Neural cell (in vitro differentiated cells): ENCODE results near the gene LRP8. TPM values are rescaled to one million over a fixed set of nuclear protein-coding genes. Genes with fewer than 3 reads are reported as not detected.

ENCODE experiments used
- H2AFZ ChIP-seq: fragments of 200-600, 300-800 bp; sonication (generic), shearing (Covaris generic); 2 replicates; pipeline ENCODE4 v1.6.0; 2014; ENCODE audit warnings: low read depth, mild to moderate bottlenecking, antibody characterized with exemption, low read length, moderate library complexity
- H3F3A ChIP-seq: fragments of 200-600 bp; shearing (Covaris generic); 2 replicates; pipeline ENCODE4 v1.6.1; 2016; ENCODE audit warnings: mild to moderate bottlenecking, moderate library complexity, mixed read lengths, antibody characterized with exemption, low read length; ENCODE audit not compliant: insufficient read depth, poor library complexity, severe bottlenecking
- H3K27ac ChIP-seq: fragments of 200-600, 300-800 bp; sonication (generic), shearing (Covaris generic); 2 replicates; pipeline ENCODE4 v1.5.1; 2014; ENCODE audit warnings: mild to moderate bottlenecking, low read length, moderate library complexity
- H3K27me3 ChIP-seq: fragments of 300-800, 200-600 bp; sonication (generic), shearing (Covaris generic); 2 replicates; pipeline ENCODE4 v1.6.0; 2014; ENCODE audit warnings: mild to moderate bottlenecking, low read depth, low read length, moderate library complexity; ENCODE audit not compliant: insufficient read depth
- H3K36me3 ChIP-seq: fragments of 300-800, 200-600 bp; sonication (generic), shearing (Covaris generic); 2 replicates; pipeline ENCODE4 v1.5.1; 2014; ENCODE audit warnings: mild to moderate bottlenecking, antibody characterized with exemption, low read length, moderate library complexity; ENCODE audit not compliant: insufficient read depth
- H3K4me2 ChIP-seq: fragments of 300-800, 200-600 bp; sonication (generic), shearing (Covaris generic); 2 replicates; pipeline ENCODE4 v1.6.0; 2014; ENCODE audit warnings: mild to moderate bottlenecking, low read length
- H3K4me3 ChIP-seq: fragments of 300-800, 200-600 bp; sonication (generic), shearing (Covaris generic); 2 replicates; pipeline ENCODE4 v1.5.1; 2014; ENCODE audit warnings: mild to moderate bottlenecking, low read length, moderate library complexity
- H3K79me2 ChIP-seq: fragments of 200-600 bp; shearing (Covaris generic); replicated peaks from 2 replicates; pipeline ENCODE4 v1.6.0; 2014; ENCODE audit warnings: mild to moderate bottlenecking, low read length, moderate library complexity; ENCODE audit not compliant: insufficient read depth
- H3K9ac ChIP-seq: fragments of 300-800, 200-600 bp; sonication (generic), shearing (Covaris generic); 2 replicates; pipeline ENCODE4 v1.6.1; 2016; ENCODE audit warnings: mild to moderate bottlenecking, low read length, mixed read lengths
- H3K9me2 ChIP-seq: fragments of 200-600 bp; shearing (Covaris generic); 2 replicates; pipeline ENCODE4 v1.6.1; 2016; ENCODE audit warnings: mild to moderate bottlenecking, low read length, mixed read lengths; ENCODE audit not compliant: insufficient read depth
- H3K9me3 ChIP-seq: fragments of 200-600, 300-800 bp; sonication (generic), shearing (Covaris generic); 2 replicates; pipeline ENCODE4 v1.6.1; 2016; ENCODE audit warnings: mild to moderate bottlenecking, mixed run types, low read length, moderate library complexity, mixed read lengths
- H4K20me1 ChIP-seq: fragments of 200-600 bp; shearing (Covaris generic); 2 replicates; pipeline ENCODE4 v1.6.1; 2016; ENCODE audit warnings: mild to moderate bottlenecking, mixed run types; ENCODE audit not compliant: insufficient read depth
- EP300 ChIP-seq: fragments of 450-650 bp; conservative IDR thresholded peaks from 2 replicates; pipeline ENCODE4 v1.6.1; 2014; ENCODE audit warnings: antibody characterized with exemption, mild to moderate bottlenecking, moderate library complexity; ENCODE audit not compliant: poor library complexity, severe bottlenecking
- EZH2 ChIP-seq: fragments of 200-600, 300-800 bp; shearing (Covaris generic), sonication (generic); IDR thresholded peaks from 2 replicates; pipeline ENCODE4 v1.6.1; 2014; ENCODE audit warnings: antibody characterized with exemption, low read length, borderline replicate concordance, mild to moderate bottlenecking; ENCODE audit not compliant: insufficient read depth, poor library complexity, severe bottlenecking
- MXI1 ChIP-seq: fragments of 450-650 bp; conservative IDR thresholded peaks from 2 replicates; pipeline ENCODE4 v1.6.1; 2014; ENCODE audit warnings: antibody characterized with exemption, mild to moderate bottlenecking; ENCODE audit not compliant: poor library complexity, severe bottlenecking
- POLR2AphosphoS5 ChIP-seq: IDR thresholded peaks from 2 replicates; pipeline ENCODE4 v1.6.1; 2012
- RAD21 ChIP-seq: fragments of 450-650 bp; conservative IDR thresholded peaks from 2 replicates; pipeline ENCODE4 v1.6.1; 2014; ENCODE audit warnings: antibody characterized with exemption, mild to moderate bottlenecking, moderate library complexity
- REST ChIP-seq: IDR thresholded peaks from 2 replicates; pipeline ENCODE4 v1.6.1; 2012; ENCODE audit warnings: borderline replicate concordance
- SMC3 ChIP-seq: fragments of 450-650 bp; conservative IDR thresholded peaks from 2 replicates; pipeline ENCODE4 v1.6.1; 2014; ENCODE audit warnings: antibody characterized with exemption, mild to moderate bottlenecking, moderate library complexity; ENCODE audit not compliant: poor library complexity
- TAF1 ChIP-seq: IDR thresholded peaks from 2 replicates; pipeline ENCODE4 v1.6.1; 2012; ENCODE audit warnings: low read depth
- polyA plus RNA-seq: library from polyadenylated mRNA; depleted of rRNA; stranded (reverse); fragments of >200 nt; gene quantifications from 2 replicates; pipeline ENCODE4 v1.2.3, GENCODE V29; 2014
- TF ChIP-seq, protein P1 (sequence below): fragments of 450-650 bp; IDR thresholded peaks from 2 replicates; pipeline ENCODE4 v1.5.1; 2014; ENCODE audit warnings: antibody characterized with exemption, mild to moderate bottlenecking, moderate library complexity; ENCODE audit not compliant: poor library complexity, severe bottlenecking

The LRP8 gene
- polyA plus RNA-seq, 1 donor from 2014 or later = 65.8 TPM

DNA sequence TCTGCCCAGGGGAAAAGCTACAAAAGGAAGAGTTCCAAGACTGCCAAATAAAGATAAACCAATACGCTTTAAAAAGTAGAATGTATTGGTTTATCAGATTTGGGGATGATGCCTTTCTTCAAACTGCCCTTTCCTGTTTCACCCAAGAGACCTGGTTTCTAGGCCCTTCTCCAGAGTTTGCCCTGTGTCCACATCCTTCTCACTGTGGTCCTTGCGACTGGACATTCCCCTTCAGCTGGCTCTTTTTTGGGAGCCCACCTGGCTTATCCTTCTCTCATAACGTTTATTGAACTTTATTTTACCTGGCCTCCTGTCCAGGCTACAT, 106.9 kb downstream of the LRP8 start:
- no peaks in the 10 kb centered on the region for H3K27me3 ChIP-seq
- peak overlapping the region; percentile 81 for H3K4me3 ChIP-seq
- H4K20me1 ChIP-seq = no peaks in the 10 kb centered on the region
- TF ChIP-seq TAF1 (no peak), MXI1 (no peak), SMC3 (no peak), REST (no peak)
- TF ChIP-seq, protein P1, sequence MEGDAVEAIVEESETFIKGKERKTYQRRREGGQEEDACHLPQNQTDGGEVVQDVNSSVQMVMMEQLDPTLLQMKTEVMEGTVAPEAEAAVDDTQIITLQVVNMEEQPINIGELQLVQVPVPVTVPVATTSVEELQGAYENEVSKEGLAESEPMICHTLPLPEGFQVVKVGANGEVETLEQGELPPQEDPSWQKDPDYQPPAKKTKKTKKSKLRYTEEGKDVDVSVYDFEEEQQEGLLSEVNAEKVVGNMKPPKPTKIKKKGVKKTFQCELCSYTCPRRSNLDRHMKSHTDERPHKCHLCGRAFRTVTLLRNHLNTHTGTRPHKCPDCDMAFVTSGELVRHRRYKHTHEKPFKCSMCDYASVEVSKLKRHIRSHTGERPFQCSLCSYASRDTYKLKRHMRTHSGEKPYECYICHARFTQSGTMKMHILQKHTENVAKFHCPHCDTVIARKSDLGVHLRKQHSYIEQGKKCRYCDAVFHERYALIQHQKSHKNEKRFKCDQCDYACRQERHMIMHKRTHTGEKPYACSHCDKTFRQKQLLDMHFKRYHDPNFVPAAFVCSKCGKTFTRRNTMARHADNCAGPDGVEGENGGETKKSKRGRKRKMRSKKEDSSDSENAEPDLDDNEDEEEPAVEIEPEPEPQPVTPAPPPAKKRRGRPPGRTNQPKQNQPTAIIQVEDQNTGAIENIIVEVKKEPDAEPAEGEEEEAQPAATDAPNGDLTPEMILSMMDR = no peak
- peak overlapping the region; percentile 43 for H3K4me2 ChIP-seq
- H3K27ac ChIP-seq = peak overlapping the region; percentile 96
- H3K79me2 ChIP-seq = peaks cover 8% of the 10 kb centered on the region
- H3F3A ChIP-seq = no peaks in the 10 kb centered on the region
- no peaks in the 10 kb centered on the region for H3K9me3 ChIP-seq
- no peaks in the 10 kb centered on the region for H3K9me2 ChIP-seq
- H3K9ac ChIP-seq = peak overlapping the region; percentile 95
- H2AFZ ChIP-seq = peak overlapping the region; percentile 77
- H3K36me3 ChIP-seq = no peaks in the 10 kb centered on the region

DNA sequence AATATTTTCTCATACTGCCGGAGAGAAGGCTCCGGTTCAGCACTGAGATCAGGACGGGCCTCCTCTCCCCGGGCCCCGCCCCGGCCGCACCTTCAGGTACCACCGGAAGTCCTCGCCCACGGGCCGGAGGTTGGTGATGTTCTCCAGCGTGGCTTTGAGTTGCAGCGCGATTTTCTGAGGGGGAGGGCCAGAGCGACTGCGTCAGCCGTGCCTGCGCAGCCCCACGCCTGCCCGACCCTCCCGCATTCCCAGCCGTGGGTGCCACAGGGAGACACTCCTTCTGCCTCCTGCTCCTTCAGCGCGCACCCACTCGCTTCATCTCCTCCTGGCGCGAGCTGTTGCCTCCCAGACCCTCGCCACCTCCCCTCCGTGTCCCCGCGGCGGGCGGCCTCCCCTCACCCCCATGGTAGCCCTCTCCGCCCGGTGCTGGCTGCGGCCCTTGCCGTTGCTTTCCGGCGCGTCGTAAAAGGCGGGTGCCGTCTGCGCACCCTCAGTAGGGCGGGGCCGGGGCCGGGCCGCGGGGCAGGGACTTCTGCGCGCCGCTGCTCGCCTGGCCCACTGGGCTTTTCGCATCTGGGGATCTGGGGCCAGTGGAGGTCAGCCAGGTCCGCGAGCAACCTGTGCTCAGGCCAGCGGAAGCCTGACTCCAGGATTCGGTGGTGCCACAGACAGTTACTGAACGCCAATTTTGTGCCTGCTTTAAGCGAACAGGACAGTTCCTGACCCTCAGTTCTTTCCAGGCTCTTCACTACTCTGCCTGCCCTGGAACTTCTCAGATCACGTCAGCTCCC, 107.5 kb downstream of the LRP8 start, which contains the start of gene CZIB:
TSS of gene CZIB (minus strand) at position 464 of the 791 bp plus-strand sequence. CDS start at position 405, 59 bp downstream.
- TF ChIP-seq, protein P1 = no peak
- TF ChIP-seq RAD21 = peak; percentile 38
- TF ChIP-seq REST = peak; percentile 62
- peak; percentile 60 for TF ChIP-seq TAF1
- peak; percentile 98 for TF ChIP-seq POLR2AphosphoS5
- TF ChIP-seq EZH2 = no peak
- TF ChIP-seq MXI1 = peak; percentile 94
- peak; percentile 45 for TF ChIP-seq SMC3
- TF ChIP-seq EP300 = peak; percentile 63
- Histone ChIP-seq H3K4me3 (peak within 1 kb of the TSS; percentile 81), H4K20me1 (no peaks in the 10 kb centered on the region), H3K27ac (peak within 1 kb of the TSS; percentile 96), H3K36me3 (no peaks in the 10 kb centered on the region), H3K27me3 (no peaks in the 10 kb centered on the region), H3K4me2 (peak within 1 kb of the TSS; percentile 87), H3K9me3 (no peaks in the 10 kb centered on the region), H3K79me2 (peaks cover 8% of the 10 kb centered on the region), H3K9me2 (no peaks in the 10 kb centered on the region), H2AFZ (peak within 1 kb of the TSS; percentile 77), H3K9ac (peak within 1 kb of the TSS; percentile 95), H3F3A (no peaks in the 10 kb centered on the region)
